GM18861 (cell line): ENCODE results near the gene MED27.

ENCODE experiments used
- ATAC-seq: cut with Tn5 transposase; IDR thresholded peaks from one replicate; pipeline ENCODE4 v1.9.1; 2021; ENCODE audit not compliant: unreplicated experiment

Gene MED27

DNA sequence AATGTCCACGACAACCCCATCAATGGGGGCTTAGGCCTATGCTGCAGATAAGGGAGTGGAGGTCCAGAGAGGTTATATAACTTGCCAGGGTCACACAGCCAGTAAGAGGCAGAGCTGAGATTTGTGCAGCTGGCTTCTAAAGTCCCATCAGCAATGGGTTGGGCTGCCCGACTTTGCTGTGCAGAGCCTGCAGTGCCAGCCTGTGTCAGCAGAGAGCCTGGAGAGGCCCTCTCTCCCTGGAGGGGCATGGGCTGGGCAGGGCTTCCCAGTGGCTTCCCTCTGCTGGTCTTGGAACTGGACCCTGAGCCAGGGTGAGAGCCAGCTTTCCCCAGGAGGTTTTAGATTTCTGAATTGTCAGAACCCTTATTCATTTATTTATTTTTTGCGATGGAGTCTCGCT, 262.6 kb downstream of the MED27 start:
- ATAC-seq: no peak

DNA sequence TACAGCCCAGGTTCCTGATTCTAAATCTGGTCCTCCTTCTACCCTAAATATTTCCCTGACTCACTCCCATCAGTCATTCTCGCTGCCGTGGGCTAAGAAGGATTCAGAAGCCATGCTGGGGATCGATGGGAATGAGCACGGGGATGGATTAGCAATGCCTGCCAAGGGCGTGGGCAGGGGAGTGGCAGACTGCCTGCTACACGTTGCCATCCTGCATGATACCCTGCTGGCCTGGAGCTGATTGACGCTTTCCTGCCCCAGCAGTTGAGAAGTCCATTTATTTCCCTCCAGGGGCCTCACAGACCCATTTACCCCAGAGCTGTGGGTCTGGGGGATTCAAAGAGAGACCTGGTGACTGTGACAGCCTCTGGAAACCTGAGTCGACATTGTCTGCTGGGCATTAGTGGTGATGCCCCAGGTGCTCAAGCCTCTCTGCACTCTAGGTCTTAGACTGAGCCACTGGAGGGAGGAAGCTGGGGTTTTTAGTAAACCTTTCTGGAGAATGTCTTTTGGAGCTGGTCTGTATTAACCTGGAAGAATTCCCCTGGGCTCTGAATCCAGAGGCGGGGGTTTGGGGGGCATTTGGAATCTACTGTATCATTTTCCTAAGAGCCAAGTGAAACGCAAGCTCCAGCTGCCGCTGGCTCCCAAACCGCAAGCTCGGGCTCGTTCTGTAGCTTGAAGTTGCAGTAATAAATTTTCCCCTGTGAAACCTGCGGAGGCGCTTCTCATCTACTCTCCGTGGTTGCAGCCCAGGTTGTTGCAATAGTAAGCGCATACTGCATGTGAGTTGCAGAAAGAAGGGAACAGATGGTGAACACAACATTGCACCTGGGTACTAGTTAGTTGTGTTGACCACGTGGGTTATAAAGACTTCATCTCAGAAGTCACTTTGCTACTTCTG, 263.4 kb downstream of the MED27 start:
- ATAC-seq: no peak

DNA sequence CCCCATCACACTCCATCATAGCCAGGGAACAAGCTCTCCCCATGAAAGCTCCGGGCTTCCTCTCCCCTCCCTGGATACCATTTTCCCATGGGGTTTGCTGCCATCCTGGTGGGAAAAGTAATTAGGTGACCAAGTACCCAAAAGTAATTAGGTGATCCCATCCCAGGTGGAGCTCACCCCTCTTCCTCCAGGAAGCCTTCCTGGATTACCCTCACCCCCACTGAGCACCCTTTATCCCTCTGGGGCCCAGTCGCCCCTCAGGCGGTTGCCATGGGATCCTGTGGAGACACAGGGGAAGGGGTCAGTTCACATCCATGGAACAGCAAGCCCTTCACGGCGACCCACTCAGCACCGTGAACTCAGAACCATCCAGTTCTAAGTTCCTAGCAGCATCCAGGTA, 265.0 kb downstream of the MED27 start:
- ATAC-seq: no peak

DNA sequence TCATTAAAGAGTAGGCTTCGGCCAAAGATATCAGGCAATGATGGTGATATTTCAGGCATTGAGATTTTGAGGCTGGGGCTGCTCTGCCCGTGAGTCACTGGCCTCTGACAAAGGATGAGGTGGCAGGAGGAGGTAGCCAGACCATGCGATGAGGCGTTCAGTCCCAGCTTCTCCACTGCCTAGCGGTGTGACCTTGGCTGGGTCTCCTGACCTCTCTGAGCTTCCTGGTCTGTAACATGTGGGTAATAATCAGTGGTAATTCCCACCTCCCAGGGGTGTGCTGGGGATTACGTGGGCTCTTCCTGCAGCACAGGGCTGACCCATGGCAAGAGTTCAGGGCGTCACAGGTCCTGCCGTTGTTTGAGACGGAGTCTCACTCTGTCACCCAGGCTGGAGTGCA, 266.6 kb downstream of the MED27 start:
- ATAC-seq: no peak

DNA sequence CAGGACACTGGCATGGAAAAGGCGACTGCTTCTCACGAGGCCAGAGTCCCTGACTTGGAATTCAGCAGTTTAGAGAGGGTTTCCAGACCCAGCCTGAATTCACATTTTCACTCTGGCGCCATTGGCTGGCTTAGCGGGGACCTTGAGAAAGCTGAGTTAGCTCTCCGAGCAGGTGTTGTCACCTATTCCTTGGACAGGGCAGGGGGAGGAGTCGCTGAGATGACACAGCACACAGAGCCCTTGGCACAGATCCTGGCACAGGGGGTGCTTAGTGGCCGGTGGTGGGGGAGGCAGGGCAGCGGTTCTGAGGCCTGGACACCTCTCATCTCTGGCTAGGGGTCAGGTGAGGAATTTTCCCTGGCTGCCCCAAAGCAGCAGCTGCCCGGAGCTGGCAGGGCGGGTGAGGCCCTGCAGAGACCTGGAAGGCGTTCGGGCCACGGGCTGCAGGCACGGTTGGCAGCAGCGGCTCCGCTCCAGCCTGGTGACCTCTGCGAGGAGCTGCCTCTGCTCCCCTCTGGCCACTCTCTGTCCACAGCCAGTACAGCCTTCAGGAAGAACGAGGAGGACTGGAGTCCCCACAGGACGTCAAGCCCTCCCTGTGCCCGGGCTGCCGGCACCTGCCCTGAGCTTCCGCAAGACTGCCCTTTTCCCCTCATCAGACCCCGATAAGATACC, 267.4 kb downstream of the MED27 start:
- ATAC-seq: no peak

DNA sequence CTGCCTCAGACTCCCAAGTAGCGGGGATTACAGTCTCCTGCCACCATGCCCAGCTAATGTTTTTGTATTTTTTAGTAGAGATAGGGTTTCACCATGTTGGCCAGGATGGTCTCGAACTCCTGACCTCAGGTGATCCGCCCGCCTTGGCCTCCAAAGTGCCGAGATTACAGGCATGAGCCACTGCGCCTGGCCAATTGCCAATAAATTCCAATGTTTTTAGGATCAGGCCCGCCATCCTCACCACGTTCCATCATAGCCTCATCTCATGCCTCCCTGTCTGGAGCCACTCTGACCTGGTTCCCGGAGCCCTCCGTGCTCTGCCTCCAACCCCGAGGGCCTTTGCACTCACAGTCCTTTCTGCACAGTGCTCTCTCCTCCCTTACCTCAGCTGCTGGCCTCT, 268.3 kb downstream of the MED27 start:
- no peak for ATAC-seq

DNA sequence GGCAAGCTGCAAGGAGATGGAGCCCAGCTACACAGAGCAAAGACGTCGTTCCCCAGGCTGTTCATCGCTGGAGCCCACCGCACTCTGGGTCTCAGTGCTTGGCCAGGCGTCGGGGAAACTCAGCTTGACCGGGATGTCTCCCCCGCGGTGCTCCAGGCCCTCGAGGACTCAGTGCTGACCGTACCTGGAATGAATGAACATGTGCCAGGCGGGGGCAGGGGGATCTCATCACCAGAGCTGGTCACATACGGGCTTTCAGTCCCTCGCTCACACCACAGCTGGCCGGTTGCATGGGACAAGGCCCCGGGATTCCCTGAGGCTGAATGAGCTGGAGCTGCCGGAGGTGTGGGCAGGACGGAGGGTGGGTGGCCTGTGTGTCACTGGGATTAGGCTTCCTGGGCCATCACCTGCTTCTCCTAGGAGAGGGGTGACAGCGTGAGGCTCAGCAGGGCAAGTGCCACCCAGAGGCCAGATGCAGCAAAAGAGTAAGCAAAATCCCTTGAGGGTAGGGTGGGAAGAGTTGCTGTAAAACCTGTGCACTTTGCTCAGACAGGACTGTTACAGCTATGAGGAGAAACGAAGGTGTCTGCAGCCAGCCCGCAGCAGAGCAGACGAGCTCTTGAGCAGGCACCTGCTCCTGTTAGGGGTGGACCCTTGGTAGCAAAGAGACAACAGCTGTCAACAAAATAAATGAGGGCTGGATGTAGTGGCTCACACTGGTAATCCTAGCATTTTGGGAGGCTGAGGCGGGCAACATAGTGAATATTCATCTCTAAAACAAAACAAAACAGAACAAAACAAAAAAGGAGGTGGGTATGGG, 269.1 kb downstream of the MED27 start:
- ATAC-seq: no peak
